Keratinocyte (primary cell): ENCODE results near the gene KRT1. TPM values are rescaled to one million over a fixed set of nuclear protein-coding genes. Genes with fewer than 3 reads are reported as not detected.
A peak's percentile ranks its signal among the peaks of the same experiment; 100 is the strongest.

ENCODE experiments used
- DNase-seq: peaks from one replicate; pipeline ENCODE4 v3.0.0-alpha.2; 2011; ENCODE audit warnings: low read depth, missing footprints, low spot score
- FAIRE-seq: peaks from 2 replicates; lab custom pipeline; 2011; peaks lifted over from hg19 to GRCh38; lab: Jason Lieb, UNC
- H2AFZ ChIP-seq: 2 replicates; pipeline ENCODE4 v1.6.0; 2012; ENCODE audit warnings: low read length, control low read depth, inconsistent platforms; ENCODE audit not compliant: control insufficient read depth
- H3K27ac ChIP-seq: 2 replicates; pipeline ENCODE4 v1.5.1; 2011; ENCODE audit warnings: low read length; ENCODE audit not compliant: control insufficient read depth, insufficient read depth
- H3K27me3 ChIP-seq: 3 replicates; pipeline ENCODE4 v1.6.0; 2011; ENCODE audit warnings: low read length; ENCODE audit not compliant: control insufficient read depth, insufficient read depth; ENCODE audit errors: extremely low read depth
- H3K36me3 ChIP-seq, 2 experiments: 2 replicates in 1 of 2; 3 replicates in 1 of 2; pipeline ENCODE4 v1.5.1; 2011; ENCODE audit warnings: low read length in 2 of 2, mild to moderate bottlenecking in 1 of 2; ENCODE audit not compliant: control insufficient read depth in 2 of 2, insufficient read depth in 2 of 2; ENCODE audit errors: extremely low read depth in 1 of 2
- H3K4me1 ChIP-seq: 3 replicates; pipeline ENCODE4 v1.5.1; 2011; ENCODE audit warnings: low read length; ENCODE audit not compliant: control insufficient read depth, insufficient read depth; ENCODE audit errors: extremely low read depth
- H3K4me2 ChIP-seq: 3 replicates; pipeline ENCODE4 v1.6.0; 2011; ENCODE audit warnings: low read depth, low read length; ENCODE audit not compliant: control insufficient read depth, insufficient read depth; ENCODE audit errors: extremely low read depth
- H3K4me3 ChIP-seq, 3 experiments: fragments of 200-600 bp in 1 of 3; sonication (generic) in 1 of 3; 2 replicates in 2 of 3; 3 replicates in 1 of 3; pipeline ENCODE4 v1.5.1; 2011 to 2016; ENCODE audit warnings: low read length in 3 of 3, mild to moderate bottlenecking in 3 of 3, control low read depth in 2 of 3, inconsistent platforms in 1 of 3, low read depth in 1 of 3, mixed read lengths in 1 of 3, mixed run types in 1 of 3, moderate library complexity in 1 of 3; ENCODE audit not compliant: control insufficient read depth in 2 of 3, insufficient read depth in 2 of 3; ENCODE audit errors: extremely low read depth in 1 of 3
- H3K79me2 ChIP-seq: 2 replicates; pipeline ENCODE4 v1.6.0; 2012; ENCODE audit warnings: low read length; ENCODE audit not compliant: control insufficient read depth, insufficient read depth
- H3K9ac ChIP-seq: 3 replicates; pipeline ENCODE4 v1.6.0; 2011; ENCODE audit warnings: low read length; ENCODE audit not compliant: control insufficient read depth, insufficient read depth; ENCODE audit errors: extremely low read depth
- H3K9me1 ChIP-seq: 3 replicates; pipeline ENCODE4 v1.6.0; 2011; ENCODE audit warnings: low read length; ENCODE audit not compliant: control insufficient read depth, insufficient read depth; ENCODE audit errors: extremely low read depth
- H3K9me3 ChIP-seq: 2 replicates; pipeline ENCODE4 v1.5.1; 2012; ENCODE audit warnings: low read depth, low read length; ENCODE audit not compliant: control insufficient read depth
- H4K20me1 ChIP-seq: 3 replicates; pipeline ENCODE4 v1.6.0; 2011; ENCODE audit warnings: low read length; ENCODE audit not compliant: control insufficient read depth, insufficient read depth; ENCODE audit errors: extremely low read depth
- CTCF ChIP-seq, 3 experiments: IDR thresholded peaks in 1 of 3; conservative IDR thresholded peaks in 1 of 3; optimal IDR thresholded peaks in 1 of 3; 2 replicates in 2 of 3; 3 replicates in 1 of 3; pipeline versions ENCODE3 to v1.5.1; 2011; ENCODE audit warnings: low read length in 3 of 3, mild to moderate bottlenecking in 3 of 3, moderate library complexity in 2 of 3, control low read depth in 1 of 3, inconsistent platforms in 1 of 3; ENCODE audit not compliant: insufficient read depth in 2 of 3; ENCODE audit errors: extremely low read depth in 1 of 3
- EZH2 ChIP-seq: IDR thresholded peaks from one replicate; pipeline ENCODE4 v1.6.1; 2012; ENCODE audit warnings: inconsistent platforms, mild to moderate bottlenecking, low read length, moderate library complexity
- dilution Hi-C: fragments of 300-500 bp; cut with MboI; formaldehyde crosslinking; loops from one replicate; pipeline ENCODE4 v1.7.0; 2020; ENCODE audit warnings: low sequenced_read_pairs; ENCODE audit not compliant: extremely low pct_ligation_motif_present
- polyA plus RNA-seq, 5 experiments: library from polyadenylated mRNA; depleted of rRNA in 3 of 5; stranded (reverse) in 3 of 5; stranded (forward) in 1 of 5; unstranded in 1 of 5; fragments of >200 nt; gene quantifications; 1 replicate in 1 of 5; 2 replicates in 3 of 5; 3 replicates in 1 of 5; pipeline versions ENCODE4 v1.2.1 to v1.2.3, GENCODE V29; 2011 to 2012; ENCODE audit warnings: missing spikeins in 2 of 5, low read depth in 1 of 5, low replicate concordance in 1 of 5

KRT1 gene
- polyA plus RNA-seq, 1 donor (not counting 4 experiments of a cell fraction or from before 2014, with no cell fraction given): 92.2 TPM

- Histone ChIP-seq H3K27me3 (peaks cover 10% of the 10 kb centered on the region), H2AFZ (no peak overlapping the region), H3K9me1 (no peaks in the 10 kb centered on the region), H3K27ac (no peak overlapping the region), H3K36me3 (no peaks in the 10 kb centered on the region), H3K79me2 (no peaks in the 10 kb centered on the region), H3K4me3 (no peak overlapping the region), H3K9ac (no peak overlapping the region), H3K4me1 (peaks cover 8% of the 10 kb centered on the region), H4K20me1 (no peaks in the 10 kb centered on the region), H3K4me2 (no peak overlapping the region), H3K9me3 (no peaks in the 10 kb centered on the region)
- dilution Hi-C loops: no loop called here
- no peak for TF ChIP-seq EZH2
- no peak for TF ChIP-seq CTCF (optimal IDR thresholded peaks at IDR 0.05 in 1 of 3, IDR thresholded peaks at IDR 0.05 in 1 of 3, conservative IDR thresholded peaks at IDR 0.05 in 1 of 3; ENCODE audit: extremely low read depth in 1 of 3, insufficient read depth in 2 of 3, low read length in 3 of 3)
- peak; percentile 94 for FAIRE-seq
- peak; percentile 42 for DNase-seq
Observed at GRCh38 chr12:52672321-52672933, 7.8 kb downstream of the KRT1 start.

- Histone ChIP-seq H3K36me3 (no peaks in the 10 kb centered on the region), H3K9me1 (no peaks in the 10 kb centered on the region), H3K4me1 (peaks cover 11% of the 10 kb centered on the region), H3K9ac (no peak overlapping the region), H3K4me3 (no peak overlapping the region), H4K20me1 (no peaks in the 10 kb centered on the region), H3K9me3 (no peaks in the 10 kb centered on the region), H3K27ac (no peak overlapping the region), H3K79me2 (no peaks in the 10 kb centered on the region), H2AFZ (no peak overlapping the region), H3K27me3 (peaks cover 15% of the 10 kb centered on the region), H3K4me2 (no peak overlapping the region)
- peak; percentile 23 for DNase-seq
- dilution Hi-C loops: no loop called here
- no peak for TF ChIP-seq CTCF (optimal IDR thresholded peaks at IDR 0.05 in 1 of 3, IDR thresholded peaks at IDR 0.05 in 1 of 3, conservative IDR thresholded peaks at IDR 0.05 in 1 of 3; ENCODE audit: extremely low read depth in 1 of 3, insufficient read depth in 2 of 3, low read length in 3 of 3)
- no peak for TF ChIP-seq EZH2
- FAIRE-seq: peak; percentile 60
Observed at GRCh38 chr12:52670961-52671360, 9.2 kb downstream of the KRT1 start.
